GM13977 (cell line): ENCODE data around the gene CORO6.

Source experiments
- DNase-seq: peaks from one replicate; pipeline ENCODE4 v3.0.0; 2012; ENCODE audit warnings: low spot score
- in situ Hi-C: fragments of 300-500 bp; cut with MboI; formaldehyde crosslinking; loops from one replicate; pipeline ENCODE4 v1.12.0; 2022; ENCODE audit warnings: low sequenced_read_pairs, low pct_unique_long_range_greater_than_20kb, mixed read lengths, inconsistent platforms; ENCODE audit not compliant: unreplicated experiment
- TF ChIP-seq, protein P1 (sequence below): IDR thresholded peaks from 2 replicates; pipeline ENCODE4 v1.5.1; 2012; ENCODE audit warnings: mild to moderate bottlenecking, control low read depth; ENCODE audit not compliant: insufficient read depth; ENCODE audit errors: extremely low read depth, missing control alignments

The CORO6 gene

DNA sequence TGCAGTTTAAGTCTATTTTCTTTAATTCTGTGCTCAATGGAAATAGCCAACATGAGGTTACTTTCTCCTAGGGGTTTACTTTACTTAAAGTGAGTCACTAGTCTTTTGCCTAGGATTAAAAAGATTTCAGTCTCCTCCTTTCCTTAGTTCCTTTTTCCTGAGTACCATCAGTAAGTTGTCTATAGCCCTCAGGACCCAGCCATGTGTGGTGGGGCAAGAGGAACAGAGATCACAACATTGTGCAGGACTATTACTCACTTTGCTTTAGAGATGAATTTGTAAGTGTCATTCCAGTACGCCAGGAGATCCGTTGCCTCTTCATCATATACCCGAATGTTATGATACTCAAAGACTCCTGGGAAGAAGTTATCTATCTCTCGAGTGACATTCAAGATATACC is 27.7 kb upstream of the CORO6 start:
- TF ChIP-seq, protein P1, sequence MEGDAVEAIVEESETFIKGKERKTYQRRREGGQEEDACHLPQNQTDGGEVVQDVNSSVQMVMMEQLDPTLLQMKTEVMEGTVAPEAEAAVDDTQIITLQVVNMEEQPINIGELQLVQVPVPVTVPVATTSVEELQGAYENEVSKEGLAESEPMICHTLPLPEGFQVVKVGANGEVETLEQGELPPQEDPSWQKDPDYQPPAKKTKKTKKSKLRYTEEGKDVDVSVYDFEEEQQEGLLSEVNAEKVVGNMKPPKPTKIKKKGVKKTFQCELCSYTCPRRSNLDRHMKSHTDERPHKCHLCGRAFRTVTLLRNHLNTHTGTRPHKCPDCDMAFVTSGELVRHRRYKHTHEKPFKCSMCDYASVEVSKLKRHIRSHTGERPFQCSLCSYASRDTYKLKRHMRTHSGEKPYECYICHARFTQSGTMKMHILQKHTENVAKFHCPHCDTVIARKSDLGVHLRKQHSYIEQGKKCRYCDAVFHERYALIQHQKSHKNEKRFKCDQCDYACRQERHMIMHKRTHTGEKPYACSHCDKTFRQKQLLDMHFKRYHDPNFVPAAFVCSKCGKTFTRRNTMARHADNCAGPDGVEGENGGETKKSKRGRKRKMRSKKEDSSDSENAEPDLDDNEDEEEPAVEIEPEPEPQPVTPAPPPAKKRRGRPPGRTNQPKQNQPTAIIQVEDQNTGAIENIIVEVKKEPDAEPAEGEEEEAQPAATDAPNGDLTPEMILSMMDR: no peak
- no peak for DNase-seq
- in situ Hi-C loops: no loop called here

DNA sequence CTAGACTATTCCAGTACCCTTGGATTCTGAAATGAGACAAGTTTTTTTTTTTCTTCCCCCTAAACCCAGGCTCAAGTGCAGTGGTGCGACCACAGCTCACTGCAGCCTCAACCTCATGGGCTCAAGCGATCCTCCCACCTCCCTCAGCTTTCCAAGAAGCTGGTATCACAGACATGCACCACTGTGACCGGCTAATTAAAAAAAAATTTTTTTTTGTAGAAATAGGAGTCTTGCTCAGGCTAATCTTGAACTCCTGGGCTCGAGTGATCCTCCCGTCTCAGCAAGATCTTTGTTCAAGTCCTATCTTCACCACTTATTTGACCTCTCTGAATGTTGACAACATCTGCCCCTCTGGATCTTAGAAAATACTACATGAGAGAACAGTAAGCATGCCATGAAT is 26.6 kb upstream of the CORO6 start:
- DNase-seq: no peak
- TF ChIP-seq, protein P1: no peak
- in situ Hi-C loops: loop anchor here (10.0 to 25.0 kb wide), 2 partner anchors 125 to 288 kb away; partner anchors contain the start of genes EFCAB5 and SSH2

DNA sequence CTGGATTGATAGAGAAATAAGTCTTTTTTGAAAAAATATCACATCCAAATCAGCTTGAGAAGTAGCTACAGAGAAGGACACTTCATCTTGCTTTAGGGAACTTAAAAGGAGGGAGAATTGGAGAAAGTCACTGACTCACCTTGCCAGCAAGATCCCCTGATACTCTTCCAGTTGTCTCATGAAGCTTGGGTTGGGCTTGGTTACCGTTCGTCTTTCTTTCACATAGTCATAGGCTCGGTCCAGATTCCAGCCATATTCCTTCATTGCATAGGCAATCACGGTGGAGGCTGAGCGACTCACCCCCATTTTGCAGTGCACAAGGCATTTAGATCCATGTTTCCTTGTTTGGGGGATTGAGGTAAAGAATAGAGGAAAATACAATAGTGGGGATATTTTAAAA is 25.3 kb upstream of the CORO6 start:
- TF ChIP-seq, protein P1: no peak
- no peak for DNase-seq
- in situ Hi-C loops: loop anchor here (10.0 to 25.0 kb wide), 2 partner anchors 127 to 289 kb away; partner anchors contain the start of genes EFCAB5 and SSH2

DNA sequence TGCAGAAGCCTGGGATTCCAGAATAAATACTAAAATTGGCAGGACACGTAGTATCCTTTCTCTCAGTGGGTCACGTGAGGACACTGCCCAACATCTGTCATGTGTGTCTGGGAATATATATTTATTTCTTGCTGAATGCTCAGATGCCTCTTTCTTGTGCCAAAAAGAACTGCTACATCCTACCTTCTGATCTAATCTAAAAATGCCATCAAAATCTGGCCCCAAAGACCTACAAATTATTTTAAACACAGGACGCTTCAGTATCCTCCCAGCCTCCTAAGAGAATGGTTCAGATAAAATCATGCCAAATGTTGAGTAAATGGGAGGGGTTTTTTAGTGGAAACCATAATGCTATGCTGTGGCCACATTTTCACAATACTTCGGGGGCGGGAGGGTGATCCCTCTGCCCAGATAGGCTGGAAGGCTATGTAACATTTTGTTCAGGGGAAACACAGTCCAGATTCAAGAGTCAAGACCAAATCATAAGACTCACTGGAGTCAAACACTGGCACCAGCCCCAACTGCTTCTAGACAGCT is 22.9 kb upstream of the CORO6 start:
- in situ Hi-C loops: loop anchor here (10.0 to 25.0 kb wide), 2 partner anchors 129 to 292 kb away; partner anchors contain the start of genes EFCAB5 and SSH2
- DNase-seq: no peak
- TF ChIP-seq, protein P1: no peak

DNA sequence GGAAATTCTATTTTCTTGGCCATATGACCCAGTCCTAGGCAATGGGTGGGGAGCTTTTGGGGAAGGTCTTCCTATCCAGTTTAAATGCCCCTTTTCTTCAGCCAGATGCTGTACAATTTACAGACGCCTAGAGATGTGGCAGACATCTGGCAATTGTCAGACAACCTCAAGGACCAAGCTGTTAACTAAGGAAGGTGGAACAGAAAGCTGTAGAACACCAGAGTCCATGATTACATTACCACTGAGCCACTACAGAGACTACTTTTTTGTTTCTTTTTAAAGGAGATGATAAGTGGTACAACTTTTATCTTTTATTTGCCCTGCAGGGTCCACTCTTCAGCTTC is 21.1 kb upstream of the CORO6 start:
- no peak for DNase-seq
- TF ChIP-seq, protein P1: no peak
- in situ Hi-C loops: loop anchor here (10.0 to 25.0 kb wide), 2 partner anchors 131 to 294 kb away; partner anchors contain the start of genes EFCAB5 and SSH2

DNA sequence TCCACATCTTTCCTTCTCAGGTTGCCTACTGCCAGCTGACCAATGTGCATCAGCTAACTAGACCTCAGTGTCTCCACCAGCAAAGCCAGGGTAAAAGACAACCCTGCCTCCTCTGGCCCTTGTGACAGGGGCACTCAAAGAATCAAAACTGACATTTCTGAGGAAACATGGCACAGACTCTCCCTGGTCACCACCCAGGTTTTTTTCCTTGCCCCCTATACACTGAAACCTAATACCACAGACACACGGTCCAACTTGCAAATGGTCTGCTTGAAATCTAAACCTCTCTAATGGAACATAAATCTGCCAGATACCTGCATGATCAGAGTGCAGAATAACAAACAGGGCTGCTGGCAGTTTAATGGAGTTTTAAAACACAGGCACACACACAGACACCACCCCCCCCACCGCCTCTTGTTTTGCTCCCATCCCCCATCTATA is 19.5 kb upstream of the CORO6 start:
- DNase-seq: no peak
- in situ Hi-C loops: loop anchor here (10.0 to 25.0 kb wide), 2 partner anchors 133 to 295 kb away; partner anchors contain the start of genes EFCAB5 and SSH2
- TF ChIP-seq, protein P1: no peak
